HCT116 (cell line): ENCODE data around the gene RNPEPL1. TPM values are rescaled to one million over a fixed set of nuclear protein-coding genes. Genes with fewer than 3 reads are reported as not detected.

Source experiments
- ATAC-seq: fragments of 200-7000 bp; cut with Tn5 transposase; 2 replicates; pipeline ENCODE4 v1.9.1; 2020; ENCODE audit warnings: mild to moderate bottlenecking, moderate library complexity
- BruUV-seq: library from RNA; stranded (reverse); fragments of 400-500 nt; replicated peaks from 2 replicates; lab custom pipeline; 2021; lab: Mats Ljungman, UMichigan
- CTCF ChIA-PET: fragments of 300-600 bp; sonication (Branson Sonifier 250); formaldehyde crosslinking; loops from one replicate; lab custom pipeline; 2021; ENCODE audit warnings: antibody characterized with exemption; lab: Charles Lee
- POLR2A ChIA-PET: fragments of 300-600, 350-600 bp; sonication (Branson Sonifier 250); formaldehyde crosslinking; loops from one replicate; lab custom pipeline; 2021; ENCODE audit warnings: antibody characterized with exemption; lab: Charles Lee
- RAD21 ChIA-PET, 2 experiments: fragments of 300-600 bp; sonication (Branson Sonifier 250); formaldehyde crosslinking; loops; one replicate each; lab custom pipeline; 2023; ENCODE audit warnings: low total read pairs in 2 of 2; ENCODE audit not compliant: uncharacterized antibody in 2 of 2, unreplicated experiment in 2 of 2, low non-redundant PET in 1 of 2; lab: Charles Lee
- DNase-seq: peaks from one replicate; pipeline ENCODE4 v3.0.0-alpha.2; 2010; ENCODE audit warnings: low read depth, low spot score
- H2AFZ ChIP-seq: fragments of 200-600 bp; shearing (Covaris generic), sonication (generic); 2 replicates; pipeline ENCODE4 v1.6.1; 2017; ENCODE audit warnings: low read depth, mixed run types, mixed read lengths, antibody characterized with exemption, low read length; ENCODE audit not compliant: poor library complexity, severe bottlenecking
- H3K27ac ChIP-seq: 2 replicates; pipeline ENCODE4 v1.5.1; 2012; ENCODE audit warnings: low read depth, low read length
- H3K27me3 ChIP-seq: fragments of 200-600 bp; sonication (generic); 2 replicates; pipeline ENCODE4 v1.6.1; 2016; ENCODE audit warnings: mixed run types, low read length, mixed read lengths; ENCODE audit not compliant: insufficient read depth
- H3K36me3 ChIP-seq, 2 experiments: fragments of 200-500 bp in 1 of 2; fragments of 200-600 bp in 1 of 2; sonication (Bioruptor generic) in 1 of 2; sonication (generic) in 1 of 2; 2 replicates each; pipeline versions ENCODE4 v1.5.1 to v1.6.1; 2014 to 2016; ENCODE audit warnings: low read length in 2 of 2, inconsistent platforms in 1 of 2, mixed read lengths in 1 of 2, mixed run types in 1 of 2; ENCODE audit not compliant: insufficient read depth in 2 of 2, control insufficient read depth in 1 of 2
- H3K4me1 ChIP-seq, 2 experiments: fragments of 200-600 bp in 1 of 2; sonication (generic) in 1 of 2; 2 replicates each; pipeline versions ENCODE4 v1.5.1 to v1.6.1; 2012 to 2017; ENCODE audit warnings: low read length in 2 of 2, inconsistent platforms in 1 of 2, mild to moderate bottlenecking in 1 of 2, mixed read lengths in 1 of 2, mixed run types in 1 of 2, moderate library complexity in 1 of 2; ENCODE audit not compliant: insufficient read depth in 2 of 2, control insufficient read depth in 1 of 2
- H3K4me2 ChIP-seq: fragments of 200-600 bp; sonication (generic); 2 replicates; pipeline ENCODE4 v1.6.1; 2017; ENCODE audit warnings: mixed run types, low read length, mixed read lengths
- H3K4me3 ChIP-seq, 2 experiments: fragments of 200-600 bp in 1 of 2; sonication (generic) in 1 of 2; replicated peaks in 1 of 2; 2 replicates each; pipeline ENCODE4 v1.5.1; 2011 to 2016; ENCODE audit warnings: low read length in 2 of 2, control low read depth in 1 of 2, low read depth in 1 of 2, mild to moderate bottlenecking in 1 of 2, mixed read lengths in 1 of 2, mixed run types in 1 of 2
- H3K79me2 ChIP-seq: fragments of 200-600 bp; sonication (generic); 2 replicates; pipeline ENCODE4 v1.6.1; 2017; ENCODE audit warnings: mild to moderate bottlenecking, mixed run types, low read length, moderate library complexity, mixed read lengths; ENCODE audit not compliant: insufficient read depth
- H3K9ac ChIP-seq: fragments of 200-600 bp; sonication (generic); 2 replicates; pipeline ENCODE4 v1.6.1; 2016; ENCODE audit warnings: low read length, mixed read lengths
- H3K9me2 ChIP-seq: fragments of 200-600 bp; sonication (generic), shearing (Covaris generic); 2 replicates; pipeline ENCODE4 v1.6.1; 2017; ENCODE audit warnings: mixed run types, mild to moderate bottlenecking, moderate library complexity; ENCODE audit not compliant: insufficient read depth
- H3K9me3 ChIP-seq, 2 experiments: fragments of 200-500 bp in 1 of 2; fragments of 200-600 bp in 1 of 2; sonication (Bioruptor generic) in 1 of 2; sonication (generic) in 1 of 2; 2 replicates each; pipeline ENCODE4 v1.6.1; 2014 to 2017; ENCODE audit warnings: low read length in 2 of 2, mixed read lengths in 2 of 2, inconsistent platforms in 1 of 2, low read depth in 1 of 2, mild to moderate bottlenecking in 1 of 2, mixed run types in 1 of 2, moderate library complexity in 1 of 2; ENCODE audit not compliant: control insufficient read depth in 1 of 2, insufficient read depth in 1 of 2
- H4K20me1 ChIP-seq: fragments of 200-600 bp; sonication (generic), shearing (Covaris generic); 2 replicates; pipeline ENCODE4 v1.6.1; 2017; ENCODE audit warnings: mixed run types, mild to moderate bottlenecking, moderate library complexity; ENCODE audit not compliant: insufficient read depth
- CBX3 ChIP-seq: IDR thresholded peaks from 2 replicates; pipeline ENCODE4 v1.6.1; 2012; ENCODE audit warnings: low read depth
- CEBPB ChIP-seq: IDR thresholded peaks from 2 replicates; pipeline ENCODE4 v1.6.1; 2012; ENCODE audit warnings: low read depth
- EGR1 ChIP-seq: IDR thresholded peaks from 2 replicates; pipeline ENCODE4 v1.6.1; 2012; ENCODE audit warnings: low read depth
- ELF1 ChIP-seq: IDR thresholded peaks from 2 replicates; pipeline ENCODE4 v1.6.1; 2012; ENCODE audit warnings: low read depth, borderline replicate concordance
- EZH2 ChIP-seq: fragments of 200-600 bp; sonication (generic); IDR thresholded peaks from 2 replicates; pipeline ENCODE4 v1.6.1; 2017; ENCODE audit warnings: antibody characterized with exemption, mixed run types
- EZH2phosphoT487 ChIP-seq: fragments of 200-600 bp; IDR thresholded peaks from 2 replicates; pipeline ENCODE4 v1.6.1; 2018; ENCODE audit warnings: antibody characterized with exemption, borderline replicate concordance
- FOSL1 ChIP-seq: IDR thresholded peaks from 2 replicates; pipeline ENCODE4 v1.6.1; 2012; ENCODE audit warnings: low read depth
- JUND ChIP-seq: IDR thresholded peaks from 2 replicates; pipeline ENCODE4 v1.6.1; 2012
- POLR2A ChIP-seq: IDR thresholded peaks from 2 replicates; pipeline ENCODE4 v1.7.0; 2011; ENCODE audit warnings: borderline replicate concordance; ENCODE audit not compliant: insufficient read depth, insufficient read length; ENCODE audit errors: extremely low read depth
- POLR2AphosphoS5 ChIP-seq: IDR thresholded peaks from 2 replicates; pipeline ENCODE4 v1.6.1; 2011; ENCODE audit warnings: mild to moderate bottlenecking, low read depth, low read length, moderate library complexity
- SP1 ChIP-seq: IDR thresholded peaks from 2 replicates; pipeline ENCODE4 v1.6.1; 2012; ENCODE audit warnings: low read depth
- SRF ChIP-seq: IDR thresholded peaks from 2 replicates; pipeline ENCODE4 v1.6.1; 2012; ENCODE audit warnings: low read depth
- TCF7L2 ChIP-seq: IDR thresholded peaks from 2 replicates; pipeline ENCODE4 v1.7.0; 2011; ENCODE audit warnings: borderline replicate concordance, inconsistent platforms; ENCODE audit not compliant: insufficient read depth, insufficient read length; ENCODE audit errors: extremely low read depth
- YY1 ChIP-seq: IDR thresholded peaks from 2 replicates; pipeline ENCODE4 v1.6.1; 2011; ENCODE audit warnings: low read length, low read depth, moderate library complexity, mild to moderate bottlenecking; ENCODE audit not compliant: insufficient replicate concordance; ENCODE audit errors: extremely low read depth
- ZFX ChIP-seq: fragments of 450-650 bp; IDR thresholded peaks from 2 replicates; pipeline ENCODE4 v1.6.1; 2017
- ZNF274 ChIP-seq: fragments of 200-500 bp; sonication (Bioruptor generic); IDR thresholded peaks from 2 replicates; pipeline ENCODE4 v1.6.1; 2014; ENCODE audit warnings: mild to moderate bottlenecking, low read depth, low read length, inconsistent platforms
- intact Hi-C: fragments of 100-400 bp; cut with micrococcal nuclease; formaldehyde crosslinking; loops from 2 replicates; pipeline ENCODE4 v1.10.0; 2022
- total RNA-seq: library from RNA; stranded (reverse); gene quantifications from one replicate; pipeline ENCODE4 v1.2.1, GENCODE V29; 2021; ENCODE audit not compliant: unreplicated experiment
- TF ChIP-seq, protein P1 (sequence below): IDR thresholded peaks from 2 replicates; pipeline ENCODE4 v1.6.1; 2012; ENCODE audit warnings: low read depth
- TF ChIP-seq, protein P2 (sequence below): IDR thresholded peaks from 2 replicates; pipeline ENCODE4 v1.6.1; 2012
- TF ChIP-seq, protein P3 (sequence below), 3 experiments: fragments of 200-600 bp in 1 of 3; sonication (generic) in 1 of 3; IDR thresholded peaks in 2 of 3; conservative IDR thresholded peaks in 1 of 3; 2 replicates each; pipeline ENCODE4 v1.5.1; 2012 to 2017; ENCODE audit warnings: low read depth in 2 of 3, low read length in 2 of 3, antibody characterized with exemption in 1 of 3, borderline replicate concordance in 1 of 3, control low read depth in 1 of 3, mild to moderate bottlenecking in 1 of 3, mixed read lengths in 1 of 3, mixed run types in 1 of 3, moderate library complexity in 1 of 3; ENCODE audit not compliant: insufficient read depth in 1 of 3

RNPEPL1 gene
- total RNA-seq, 1 experiment from 2014 or later = 49.7 TPM

DNA sequence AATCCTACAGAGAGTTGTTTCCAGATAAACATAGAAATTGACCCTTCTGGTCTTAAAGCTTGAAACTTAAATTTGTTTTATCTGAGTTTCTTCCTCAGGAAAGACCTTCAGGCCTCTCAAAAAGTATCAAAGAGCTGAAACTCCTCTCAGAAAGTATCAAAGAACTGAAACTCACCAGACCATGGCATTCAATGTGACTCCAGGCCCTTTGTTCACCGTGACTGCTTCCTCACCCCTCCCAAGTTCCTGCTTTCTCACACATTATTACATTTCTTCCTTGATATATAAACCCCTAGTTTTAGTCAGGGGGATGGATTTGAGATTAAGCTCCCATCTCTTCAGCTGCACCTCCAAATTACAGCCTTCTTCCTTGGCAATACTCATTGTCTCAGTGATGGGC is 16.5 kb upstream of the RNPEPL1 start:
- Histone ChIP-seq H3K36me3 (0 out of 4 replicates have a peak, but pooled peaks cover 0 to 2% of the 10 kb centered on the region in 2 experiments), H3K9me3 (no peaks in the 10 kb centered on the region), H3K79me2 (peaks cover 28% of the 10 kb centered on the region; the same call in 1 of the 2 replicates), H3K9me2 (no peaks in the 10 kb centered on the region), H3K4me1 (no peaks in the 10 kb centered on the region), H3K4me3 (no peak overlapping the region), H3K4me2 (no peak overlapping the region), H3K9ac (no peak overlapping the region), H3K27ac (no peak overlapping the region), H2AFZ (no peak overlapping the region), H3K27me3 (no peaks in the 10 kb centered on the region), H4K20me1 (no peaks in the 10 kb centered on the region)
- no TSS peak for BruUV-seq
- RAD21 ChIA-PET = no interaction called here
- intact Hi-C loops = no loop called here
- DNase-seq (no peak), ATAC-seq (no peak)
- TF ChIP-seq, protein P1, sequence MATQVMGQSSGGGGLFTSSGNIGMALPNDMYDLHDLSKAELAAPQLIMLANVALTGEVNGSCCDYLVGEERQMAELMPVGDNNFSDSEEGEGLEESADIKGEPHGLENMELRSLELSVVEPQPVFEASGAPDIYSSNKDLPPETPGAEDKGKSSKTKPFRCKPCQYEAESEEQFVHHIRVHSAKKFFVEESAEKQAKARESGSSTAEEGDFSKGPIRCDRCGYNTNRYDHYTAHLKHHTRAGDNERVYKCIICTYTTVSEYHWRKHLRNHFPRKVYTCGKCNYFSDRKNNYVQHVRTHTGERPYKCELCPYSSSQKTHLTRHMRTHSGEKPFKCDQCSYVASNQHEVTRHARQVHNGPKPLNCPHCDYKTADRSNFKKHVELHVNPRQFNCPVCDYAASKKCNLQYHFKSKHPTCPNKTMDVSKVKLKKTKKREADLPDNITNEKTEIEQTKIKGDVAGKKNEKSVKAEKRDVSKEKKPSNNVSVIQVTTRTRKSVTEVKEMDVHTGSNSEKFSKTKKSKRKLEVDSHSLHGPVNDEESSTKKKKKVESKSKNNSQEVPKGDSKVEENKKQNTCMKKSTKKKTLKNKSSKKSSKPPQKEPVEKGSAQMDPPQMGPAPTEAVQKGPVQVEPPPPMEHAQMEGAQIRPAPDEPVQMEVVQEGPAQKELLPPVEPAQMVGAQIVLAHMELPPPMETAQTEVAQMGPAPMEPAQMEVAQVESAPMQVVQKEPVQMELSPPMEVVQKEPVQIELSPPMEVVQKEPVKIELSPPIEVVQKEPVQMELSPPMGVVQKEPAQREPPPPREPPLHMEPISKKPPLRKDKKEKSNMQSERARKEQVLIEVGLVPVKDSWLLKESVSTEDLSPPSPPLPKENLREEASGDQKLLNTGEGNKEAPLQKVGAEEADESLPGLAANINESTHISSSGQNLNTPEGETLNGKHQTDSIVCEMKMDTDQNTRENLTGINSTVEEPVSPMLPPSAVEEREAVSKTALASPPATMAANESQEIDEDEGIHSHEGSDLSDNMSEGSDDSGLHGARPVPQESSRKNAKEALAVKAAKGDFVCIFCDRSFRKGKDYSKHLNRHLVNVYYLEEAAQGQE = no peak
- TF ChIP-seq JUND = no peak
- TF ChIP-seq CBX3 = no peak
- TF ChIP-seq EGR1 = no peak
- no peak for TF ChIP-seq EZH2
- no peak for TF ChIP-seq SP1
- TF ChIP-seq CEBPB = no peak
- no peak for TF ChIP-seq EZH2phosphoT487
- TF ChIP-seq TCF7L2 = no peak
- TF ChIP-seq, protein P2, sequence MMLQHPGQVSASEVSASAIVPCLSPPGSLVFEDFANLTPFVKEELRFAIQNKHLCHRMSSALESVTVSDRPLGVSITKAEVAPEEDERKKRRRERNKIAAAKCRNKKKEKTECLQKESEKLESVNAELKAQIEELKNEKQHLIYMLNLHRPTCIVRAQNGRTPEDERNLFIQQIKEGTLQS = no peak
- no peak for TF ChIP-seq ELF1
- TF ChIP-seq POLR2A = no peak
- no peak for TF ChIP-seq SRF
- TF ChIP-seq, protein P3, sequence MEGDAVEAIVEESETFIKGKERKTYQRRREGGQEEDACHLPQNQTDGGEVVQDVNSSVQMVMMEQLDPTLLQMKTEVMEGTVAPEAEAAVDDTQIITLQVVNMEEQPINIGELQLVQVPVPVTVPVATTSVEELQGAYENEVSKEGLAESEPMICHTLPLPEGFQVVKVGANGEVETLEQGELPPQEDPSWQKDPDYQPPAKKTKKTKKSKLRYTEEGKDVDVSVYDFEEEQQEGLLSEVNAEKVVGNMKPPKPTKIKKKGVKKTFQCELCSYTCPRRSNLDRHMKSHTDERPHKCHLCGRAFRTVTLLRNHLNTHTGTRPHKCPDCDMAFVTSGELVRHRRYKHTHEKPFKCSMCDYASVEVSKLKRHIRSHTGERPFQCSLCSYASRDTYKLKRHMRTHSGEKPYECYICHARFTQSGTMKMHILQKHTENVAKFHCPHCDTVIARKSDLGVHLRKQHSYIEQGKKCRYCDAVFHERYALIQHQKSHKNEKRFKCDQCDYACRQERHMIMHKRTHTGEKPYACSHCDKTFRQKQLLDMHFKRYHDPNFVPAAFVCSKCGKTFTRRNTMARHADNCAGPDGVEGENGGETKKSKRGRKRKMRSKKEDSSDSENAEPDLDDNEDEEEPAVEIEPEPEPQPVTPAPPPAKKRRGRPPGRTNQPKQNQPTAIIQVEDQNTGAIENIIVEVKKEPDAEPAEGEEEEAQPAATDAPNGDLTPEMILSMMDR (IDR thresholded peaks at IDR 0.05 in 2 of 3, conservative IDR thresholded peaks at IDR 0.05 in 1 of 3; ENCODE audit: borderline replicate concordance in 1 of 3, insufficient read depth in 1 of 3, low read depth in 2 of 3, low read length in 2 of 3) = no peak
- TF ChIP-seq ZNF274 = no peak
- TF ChIP-seq FOSL1 = no peak
- no peak for TF ChIP-seq POLR2AphosphoS5
- TF ChIP-seq YY1 = no peak
- TF ChIP-seq ZFX = no peak
- POLR2A ChIA-PET = interaction anchor here (1.4 kb wide), 1 partner anchor 35 kb away, joined by 3 read pairs; the partner anchor contains the start of gene CAPN10
- CTCF ChIA-PET = no interaction called here
